ENCODE data around the gene HES5.

DNA sequence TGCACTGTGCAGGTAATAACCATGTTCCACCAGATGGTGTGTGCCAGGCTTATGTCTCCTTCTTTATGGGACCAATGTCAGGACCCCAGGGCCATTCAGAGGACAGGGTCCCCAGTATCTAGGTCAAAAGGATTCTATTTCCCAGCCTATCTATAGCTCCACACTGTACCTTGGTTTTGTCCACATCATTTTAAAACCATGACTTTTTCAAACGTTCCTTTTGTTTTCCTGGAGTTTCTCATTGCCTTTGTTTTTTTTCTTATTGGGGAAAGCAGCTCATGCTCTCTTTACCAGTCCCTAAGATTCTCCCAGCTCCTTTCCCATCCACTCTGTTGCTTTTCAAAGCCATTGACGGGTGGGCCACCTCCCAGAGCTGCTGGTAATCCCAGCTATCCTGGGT, 41.4 kb downstream of the HES5 start:
- TF ChIP-seq EZH2 (IDR thresholded peaks at IDR 0.05; ENCODE audit: insufficient read depth, poor library complexity, severe bottlenecking) (no peak), EZH2phosphoT487 (IDR thresholded peaks at IDR 0.05; ENCODE audit: insufficient read depth, low read depth) (no peak)

Data from GM23248 (cell line).